ENCODE results near the gene GPR146. TPM values are rescaled to one million over a fixed set of nuclear protein-coding genes. Genes with fewer than 3 reads are reported as not detected.

GPR146 gene
- total and polyA plus RNA-seq, 2 of the 4 experiments (the other 2 are of a cell fraction), result 2.2 to 3.4 TPM

DNA sequence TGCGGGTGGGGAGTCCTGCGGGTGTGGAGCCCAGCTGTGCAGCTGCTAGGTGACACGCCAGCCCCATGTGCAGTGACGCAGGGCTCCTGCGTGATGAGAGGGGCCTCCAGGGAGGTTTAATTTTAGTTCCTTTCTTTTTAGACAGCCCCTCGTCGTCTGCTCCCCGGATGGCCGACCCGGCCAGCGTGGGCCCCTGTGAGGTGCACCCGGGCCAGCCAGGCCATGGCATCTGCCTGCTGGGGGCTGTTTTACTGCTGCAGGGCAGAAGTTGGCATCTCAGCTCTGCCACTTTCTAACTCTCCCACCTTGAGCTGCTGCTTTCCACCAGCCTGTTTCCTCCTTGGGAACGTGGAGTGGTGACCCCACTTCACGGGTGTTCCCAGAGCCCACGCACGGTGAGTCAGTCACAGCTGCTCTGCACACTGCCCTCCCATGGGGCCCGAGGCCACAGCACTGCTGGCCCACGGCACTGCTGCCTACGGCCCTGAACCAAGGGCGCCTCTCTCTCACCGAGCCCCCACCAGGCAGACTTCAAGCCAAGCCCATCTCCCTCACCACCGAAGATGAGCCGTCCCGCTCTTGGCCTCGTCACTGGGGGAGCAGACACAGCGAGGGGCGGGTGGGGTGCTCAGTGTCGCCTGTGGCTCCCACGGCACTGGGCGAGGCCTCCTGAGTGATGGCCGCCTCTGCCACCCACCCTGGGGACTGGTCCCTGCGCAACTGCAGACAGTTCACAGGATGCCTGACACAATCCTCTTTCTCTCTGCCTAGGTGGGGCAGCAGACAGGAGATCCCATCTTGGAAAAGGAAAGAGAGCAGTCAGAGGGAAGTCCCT, 40.1 kb upstream of the GPR146 start:
- BruUV-seq (replicated peaks), result no TSS peak
- 89% methylated on average over 21 of the region's 32 CpGs; no CpG with 5 or more reads in 1 of the 2 experiments for WGBS, 2 experiments (ENCODE audit: extremely low coverage in 2 of 2, insufficient read length in 1 of 2)
- TF ChIP-seq CHD1 (IDR thresholded peaks at IDR 0.05; ENCODE audit: low read depth, low read length) (no peak), MAFK (IDR thresholded peaks at IDR 0.05; ENCODE audit: low read depth, low read length) (no peak), MXI1 (IDR thresholded peaks at IDR 0.05; ENCODE audit: borderline replicate concordance, low read depth, low read length) (no peak), FOS (IDR thresholded peaks at IDR 0.05; ENCODE audit: low read depth, low read length) (no peak), POLR2A (IDR thresholded peaks at IDR 0.05; ENCODE audit: low read depth, low read length) (no peak), MAZ (IDR thresholded peaks at IDR 0.05; ENCODE audit: borderline replicate concordance, low read depth, low read length) (no peak), RAD21 (IDR thresholded peaks at IDR 0.05; ENCODE audit: low read length) (no peak), BHLHE40 (IDR thresholded peaks at IDR 0.05; ENCODE audit: low read depth, low read length) (no peak), RFX5 (IDR thresholded peaks at IDR 0.05; ENCODE audit: low read depth, low read length) (no peak), CEBPB (IDR thresholded peaks at IDR 0.05; ENCODE audit: low read depth, low read length) (no peak)
- TF ChIP-seq, protein P1, sequence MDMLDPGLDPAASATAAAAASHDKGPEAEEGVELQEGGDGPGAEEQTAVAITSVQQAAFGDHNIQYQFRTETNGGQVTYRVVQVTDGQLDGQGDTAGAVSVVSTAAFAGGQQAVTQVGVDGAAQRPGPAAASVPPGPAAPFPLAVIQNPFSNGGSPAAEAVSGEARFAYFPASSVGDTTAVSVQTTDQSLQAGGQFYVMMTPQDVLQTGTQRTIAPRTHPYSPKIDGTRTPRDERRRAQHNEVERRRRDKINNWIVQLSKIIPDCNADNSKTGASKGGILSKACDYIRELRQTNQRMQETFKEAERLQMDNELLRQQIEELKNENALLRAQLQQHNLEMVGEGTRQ (IDR thresholded peaks at IDR 0.05; ENCODE audit: low read depth, low read length), result no peak
- TF ChIP-seq, protein P2, sequence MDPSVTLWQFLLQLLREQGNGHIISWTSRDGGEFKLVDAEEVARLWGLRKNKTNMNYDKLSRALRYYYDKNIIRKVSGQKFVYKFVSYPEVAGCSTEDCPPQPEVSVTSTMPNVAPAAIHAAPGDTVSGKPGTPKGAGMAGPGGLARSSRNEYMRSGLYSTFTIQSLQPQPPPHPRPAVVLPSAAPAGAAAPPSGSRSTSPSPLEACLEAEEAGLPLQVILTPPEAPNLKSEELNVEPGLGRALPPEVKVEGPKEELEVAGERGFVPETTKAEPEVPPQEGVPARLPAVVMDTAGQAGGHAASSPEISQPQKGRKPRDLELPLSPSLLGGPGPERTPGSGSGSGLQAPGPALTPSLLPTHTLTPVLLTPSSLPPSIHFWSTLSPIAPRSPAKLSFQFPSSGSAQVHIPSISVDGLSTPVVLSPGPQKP (IDR thresholded peaks at IDR 0.05; ENCODE audit: borderline replicate concordance, low read depth, low read length), result no peak
- H3K4me3 ChIP-seq (ENCODE audit: insufficient read depth, low read depth, low read length), result no peak overlapping the region
- no peaks in the 10 kb centered on the region for H3K4me1 ChIP-seq (ENCODE audit: control insufficient read depth, insufficient read depth, low read length)
- no peak overlapping the region for H2BK5ac ChIP-seq (ENCODE audit: low read depth, low read length, poor library complexity, severe bottlenecking)
- no peak overlapping the region for H3K18ac ChIP-seq (ENCODE audit: low read depth, low read length)
- peaks cover 26% of the 10 kb centered on the region for H3K36me3 ChIP-seq (ENCODE audit: control insufficient read depth, insufficient read depth, low read length)
- peaks cover 0 to 13% of the 10 kb centered on the region in 2 experiments; a peak in 3 of 4 replicates for H3K79me1 ChIP-seq (ENCODE audit: low read depth in 1 of 2, low read length in 2 of 2)
- H3K9me3 ChIP-seq (ENCODE audit: control insufficient read depth, insufficient read depth, low read length), result no peaks in the 10 kb centered on the region
- no peak overlapping the region for H4K91ac ChIP-seq (ENCODE audit: insufficient read depth, low read depth, low read length)
- CTCF ChIA-PET, result interaction anchor here (0.9 kb wide), 1 partner anchor 61 kb away, joined by 3 read pairs; no protein-coding TSS in a partner anchor
- H2AK5ac ChIP-seq (ENCODE audit: low read depth, low read length), result no peak overlapping the region
- H3K23ac ChIP-seq (ENCODE audit: low read depth, low read length), result no peak overlapping the region
- no peak overlapping the region for H2BK20ac ChIP-seq (ENCODE audit: low read depth, low read length)
- no peak overlapping the region for H3K4me2 ChIP-seq (ENCODE audit: low read depth, low read length)
- no peak overlapping the region for H3K14ac ChIP-seq (replicated peaks; ENCODE audit: low read depth, low read length)
- peaks cover 4% of the 10 kb centered on the region for H3K9me1 ChIP-seq (ENCODE audit: insufficient read depth, low read length)
- dilution Hi-C loops (cut with HindIII; ENCODE audit: low sequenced_read_pairs, unreplicated experiment), result no loop called here
- H3K4ac ChIP-seq (ENCODE audit: low read depth, low read length), result no peak overlapping the region
- H3K9ac ChIP-seq (ENCODE audit: low read depth, low read length), result no peak overlapping the region
- in situ Hi-C loops (cut with MboI; ENCODE audit: low sequenced_read_pairs), result no loop called here
- H4K8ac ChIP-seq (ENCODE audit: low read depth in 2 of 2, low read length in 2 of 2), result no peak overlapping the region
- ATAC-seq (ENCODE audit: low read depth) (no peak), DNase-seq (peak; percentile 27)
- peaks cover 10% of the 10 kb centered on the region; the same call in 1 of the 2 replicates for H4K20me1 ChIP-seq (ENCODE audit: insufficient read depth, low read length)
- H2BK15ac ChIP-seq (ENCODE audit: low read depth, low read length), result no peak overlapping the region
- intact Hi-C loops (cut with micrococcal nuclease), result no loop called here
- no peak overlapping the region for H2BK120ac ChIP-seq (ENCODE audit: low read depth, low read length)
- H3K27ac ChIP-seq (ENCODE audit: insufficient read depth, low read length), result no peak overlapping the region
- no peak overlapping the region for H2AFZ ChIP-seq (replicated peaks; ENCODE audit: low read length, poor library complexity)
- POLR2A ChIA-PET (ENCODE audit: unreplicated experiment), result no interaction called here
- H4K5ac ChIP-seq (ENCODE audit: low read depth, low read length), result no peak overlapping the region
- H2AK9ac ChIP-seq (replicated peaks; ENCODE audit: low read depth, low read length, poor library complexity), result peak overlapping the region; percentile 42
- H3K27me3 ChIP-seq (ENCODE audit: control insufficient read depth, insufficient read depth, low read length), result no peaks in the 10 kb centered on the region
- H3K56ac ChIP-seq (ENCODE audit: extremely low read depth, insufficient read depth, low read length), result no peak overlapping the region
